ENCODE results near the gene ANXA8L1.
"Not testable (repeated sequence)": the region's sequence is repeated elsewhere in the genome, so short reads cannot be mapped to it uniquely, and the experiment has no call there.

Gene ANXA8L1

DNA sequence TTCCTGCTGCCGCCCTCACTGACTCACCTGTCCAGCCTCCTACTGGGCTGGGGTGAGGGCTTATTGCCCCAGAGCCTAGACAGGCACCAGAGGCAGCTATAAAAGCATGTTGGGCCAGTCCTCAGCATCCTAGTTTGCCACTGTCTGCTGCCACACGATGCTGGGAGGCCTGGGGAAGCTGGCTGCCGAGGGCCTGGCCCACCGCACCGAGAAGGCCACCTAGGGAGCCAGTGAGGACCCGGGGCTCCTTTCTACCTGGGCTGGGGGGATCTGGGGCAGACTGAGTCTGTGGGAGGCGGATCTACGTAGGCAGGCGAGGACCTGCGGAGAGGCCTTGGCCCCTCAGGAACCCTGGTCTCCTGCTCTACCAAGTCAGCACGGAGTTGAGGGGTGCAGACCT, 6.6 kb upstream of the ANXA8L1 start:
- whole genome bisulfite sequencing (ENCODE audit: insufficient coverage, insufficient read length): no CpG with 5 or more reads among the region's 11 CpGs
- DNase-seq (ENCODE audit: low read depth, low spot score); H3K9me3 ChIP-seq (ENCODE audit: control insufficient read depth, insufficient read depth, low read length); H3K36me3 ChIP-seq (ENCODE audit: control insufficient read depth, insufficient read depth, low read length); H3K27me3 ChIP-seq (ENCODE audit: control insufficient read depth, insufficient read depth, low read length); H3K4me3 ChIP-seq (ENCODE audit: low read length); H3K27ac ChIP-seq (ENCODE audit: low read length); H3K4me1 ChIP-seq (ENCODE audit: control insufficient read depth, insufficient read depth, low read length): not testable (repeated sequence)

DNA sequence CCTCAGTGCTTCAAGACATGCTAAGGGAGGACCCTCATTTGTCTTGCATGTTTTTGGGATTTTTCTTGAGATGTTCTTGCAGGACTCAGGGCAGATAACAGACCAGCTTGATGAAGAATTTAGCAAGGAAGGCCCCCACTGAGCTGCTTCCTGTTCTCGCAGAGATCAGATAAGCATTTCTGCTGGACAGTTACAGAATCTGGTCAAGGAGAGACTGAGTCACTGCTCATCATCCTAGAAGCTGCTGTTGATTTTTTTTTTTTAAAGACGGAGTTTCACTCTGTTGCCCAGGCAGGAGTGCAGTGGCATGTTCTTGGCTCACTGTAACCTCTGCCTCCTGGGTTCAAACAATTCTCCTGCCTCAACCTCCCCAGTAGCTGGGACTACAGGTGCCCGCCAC, 1.2 kb upstream of the ANXA8L1 start:
- no CpG with 5 or more reads among the region's 3 CpGs for WGBS (ENCODE audit: insufficient coverage, insufficient read length)
- DNase-seq (ENCODE audit: low read depth, low spot score); H3K9me3 ChIP-seq (ENCODE audit: control insufficient read depth, insufficient read depth, low read length); H3K36me3 ChIP-seq (ENCODE audit: control insufficient read depth, insufficient read depth, low read length); H3K4me1 ChIP-seq (ENCODE audit: control insufficient read depth, insufficient read depth, low read length); H3K27ac ChIP-seq (ENCODE audit: low read length); H3K27me3 ChIP-seq (ENCODE audit: control insufficient read depth, insufficient read depth, low read length); H3K4me3 ChIP-seq (ENCODE audit: low read length): not testable (repeated sequence)

GRCh38 chr10:46377022-46377421, 1.4 kb downstream of the ANXA8L1 start:
- no CpG with 5 or more reads among the region's 1 CpG for WGBS (ENCODE audit: insufficient coverage, insufficient read length)
- H3K27ac ChIP-seq (ENCODE audit: low read length); H3K36me3 ChIP-seq (ENCODE audit: control insufficient read depth, insufficient read depth, low read length); H3K4me1 ChIP-seq (ENCODE audit: control insufficient read depth, insufficient read depth, low read length); H3K9me3 ChIP-seq (ENCODE audit: control insufficient read depth, insufficient read depth, low read length); DNase-seq (ENCODE audit: low read depth, low spot score); H3K27me3 ChIP-seq (ENCODE audit: control insufficient read depth, insufficient read depth, low read length); H3K4me3 ChIP-seq (ENCODE audit: low read length): not testable (repeated sequence)

- H3K4me3 ChIP-seq (ENCODE audit: low read length): not testable (repeated sequence)
These were observed 2.1 kb downstream of the ANXA8L1 start for GRCh38 chr10:46377651-46378050.

DNA sequence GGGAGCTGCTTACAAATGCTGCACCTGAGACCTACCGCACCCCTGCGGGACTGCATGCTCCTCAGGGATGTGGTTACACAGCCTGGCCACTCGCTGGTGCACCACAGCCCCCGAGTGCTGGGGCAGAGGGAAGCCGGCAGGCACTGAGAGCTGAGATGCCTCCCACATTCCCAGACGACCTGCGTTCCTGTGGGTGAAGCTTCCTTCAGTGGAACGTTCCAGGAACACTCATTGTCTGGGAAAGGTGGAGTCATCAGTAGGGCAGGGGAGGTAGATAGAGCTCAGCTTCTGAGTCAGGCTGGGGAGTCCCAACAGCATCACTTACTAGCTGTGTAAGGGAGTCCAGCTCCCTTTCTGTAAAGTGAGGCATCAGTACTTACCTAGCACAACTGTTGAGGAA, 2.5 kb downstream of the ANXA8L1 start:
- WGBS (ENCODE audit: insufficient coverage, insufficient read length): no CpG with 5 or more reads among the region's 8 CpGs
- not testable (repeated sequence) for DNase-seq (ENCODE audit: low read depth, low spot score); H3K27ac ChIP-seq (ENCODE audit: low read length); H3K9me3 ChIP-seq (ENCODE audit: control insufficient read depth, insufficient read depth, low read length); H3K36me3 ChIP-seq (ENCODE audit: control insufficient read depth, insufficient read depth, low read length); H3K4me3 ChIP-seq (ENCODE audit: low read length); H3K27me3 ChIP-seq (ENCODE audit: control insufficient read depth, insufficient read depth, low read length); H3K4me1 ChIP-seq (ENCODE audit: control insufficient read depth, insufficient read depth, low read length)

More at GRCh38 chr10:46377651-46378050, 2.1 kb downstream of the ANXA8L1 start:
- DNase-seq (ENCODE audit: low read depth, low spot score); H3K27ac ChIP-seq (ENCODE audit: low read length); H3K4me1 ChIP-seq (ENCODE audit: control insufficient read depth, insufficient read depth, low read length); H3K36me3 ChIP-seq (ENCODE audit: control insufficient read depth, insufficient read depth, low read length); H3K27me3 ChIP-seq (ENCODE audit: control insufficient read depth, insufficient read depth, low read length); H3K9me3 ChIP-seq (ENCODE audit: control insufficient read depth, insufficient read depth, low read length): not testable (repeated sequence)
- WGBS (ENCODE audit: insufficient coverage, insufficient read length): no CpG with 5 or more reads among the region's 4 CpGs

GRCh38 chr10:46379233-46379848, 3.8 kb downstream of the ANXA8L1 start:
- H3K27ac ChIP-seq (ENCODE audit: low read length); H3K4me3 ChIP-seq (ENCODE audit: low read length); H3K9me3 ChIP-seq (ENCODE audit: control insufficient read depth, insufficient read depth, low read length); H3K27me3 ChIP-seq (ENCODE audit: control insufficient read depth, insufficient read depth, low read length); H3K36me3 ChIP-seq (ENCODE audit: control insufficient read depth, insufficient read depth, low read length); H3K4me1 ChIP-seq (ENCODE audit: control insufficient read depth, insufficient read depth, low read length); DNase-seq (ENCODE audit: low read depth, low spot score): not testable (repeated sequence)
- WGBS (ENCODE audit: insufficient coverage, insufficient read length): no CpG with 5 or more reads among the region's 5 CpGs

DNA sequence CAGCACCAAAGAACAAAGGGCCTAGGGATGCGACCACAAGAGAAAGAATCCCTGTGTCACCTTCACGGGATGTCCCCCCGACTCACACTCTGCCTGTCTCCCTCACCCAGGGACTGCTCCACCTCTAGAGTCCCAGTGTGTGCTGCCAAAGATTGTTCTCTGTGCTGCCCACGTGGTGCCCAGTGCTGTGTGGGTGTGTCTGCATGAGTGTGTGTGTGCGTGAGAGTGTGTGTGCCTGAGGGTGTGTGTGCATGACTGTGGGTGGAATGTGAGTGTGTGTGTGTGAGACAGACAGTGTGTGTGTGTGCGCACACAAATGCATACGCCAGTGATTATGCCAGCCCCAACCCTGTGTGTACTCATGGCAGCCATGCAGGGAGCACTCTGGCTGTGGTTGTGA, 10.3 kb downstream of the ANXA8L1 start:
- DNase-seq (ENCODE audit: low read depth, low spot score); H3K9me3 ChIP-seq (ENCODE audit: control insufficient read depth, insufficient read depth, low read length); H3K4me3 ChIP-seq (ENCODE audit: low read length); H3K27ac ChIP-seq (ENCODE audit: low read length); H3K27me3 ChIP-seq (ENCODE audit: control insufficient read depth, insufficient read depth, low read length); H3K4me1 ChIP-seq (ENCODE audit: control insufficient read depth, insufficient read depth, low read length); H3K36me3 ChIP-seq (ENCODE audit: control insufficient read depth, insufficient read depth, low read length): not testable (repeated sequence)
- WGBS (ENCODE audit: insufficient coverage, insufficient read length): no CpG with 5 or more reads among the region's 7 CpGs

GRCh38 chr10:46386694-46387093, 11.1 kb downstream of the ANXA8L1 start:
- not testable (repeated sequence) for H3K4me3 ChIP-seq (ENCODE audit: low read length); H3K36me3 ChIP-seq (ENCODE audit: control insufficient read depth, insufficient read depth, low read length); H3K27ac ChIP-seq (ENCODE audit: low read length); H3K9me3 ChIP-seq (ENCODE audit: control insufficient read depth, insufficient read depth, low read length); H3K4me1 ChIP-seq (ENCODE audit: control insufficient read depth, insufficient read depth, low read length); DNase-seq (ENCODE audit: low read depth, low spot score); H3K27me3 ChIP-seq (ENCODE audit: control insufficient read depth, insufficient read depth, low read length)
- no CpG with 5 or more reads among the region's 4 CpGs for WGBS (ENCODE audit: insufficient coverage, insufficient read length)

DNA sequence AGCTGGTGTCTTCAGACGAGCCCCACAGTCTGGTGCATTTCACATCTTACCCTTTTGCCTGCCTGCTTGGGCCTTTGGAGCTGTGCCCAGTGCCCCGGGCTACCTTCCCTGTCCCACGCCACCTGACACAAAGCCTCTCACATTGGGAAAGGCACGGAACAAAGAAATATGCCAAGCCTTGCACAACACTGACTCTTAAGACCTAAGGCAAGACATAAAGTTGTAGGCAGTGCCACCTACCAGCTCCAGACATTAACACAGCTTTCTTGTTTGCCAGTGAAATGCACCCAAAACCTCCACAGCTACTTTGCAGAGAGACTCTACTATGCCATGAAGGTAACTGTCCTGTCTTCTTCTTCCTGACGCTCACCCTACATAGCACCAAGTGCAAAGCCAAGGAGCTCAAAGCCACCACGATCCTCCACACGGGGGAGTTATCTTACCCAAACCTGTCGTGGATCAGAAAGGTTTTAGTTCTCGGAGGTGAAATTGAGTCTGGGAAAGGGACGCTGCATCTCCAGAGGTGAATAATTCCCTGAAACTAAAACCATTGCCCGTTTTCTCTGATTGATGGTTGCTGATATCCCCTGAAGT, 11.8 kb downstream of the ANXA8L1 start:
- not testable (repeated sequence) for H3K36me3 ChIP-seq (ENCODE audit: control insufficient read depth, insufficient read depth, low read length); DNase-seq (ENCODE audit: low read depth, low spot score); H3K9me3 ChIP-seq (ENCODE audit: control insufficient read depth, insufficient read depth, low read length); H3K27me3 ChIP-seq (ENCODE audit: control insufficient read depth, insufficient read depth, low read length); H3K4me1 ChIP-seq (ENCODE audit: control insufficient read depth, insufficient read depth, low read length); H3K4me3 ChIP-seq (ENCODE audit: low read length); H3K27ac ChIP-seq (ENCODE audit: low read length)
- WGBS (ENCODE audit: insufficient coverage, insufficient read length): no CpG with 5 or more reads among the region's 11 CpGs

GRCh38 chr10:46391422-46391821, 15.8 kb downstream of the ANXA8L1 start:
- H3K27ac ChIP-seq (ENCODE audit: low read length); H3K9me3 ChIP-seq (ENCODE audit: control insufficient read depth, insufficient read depth, low read length); DNase-seq (ENCODE audit: low read depth, low spot score); H3K4me3 ChIP-seq (ENCODE audit: low read length); H3K4me1 ChIP-seq (ENCODE audit: control insufficient read depth, insufficient read depth, low read length); H3K36me3 ChIP-seq (ENCODE audit: control insufficient read depth, insufficient read depth, low read length); H3K27me3 ChIP-seq (ENCODE audit: control insufficient read depth, insufficient read depth, low read length): not testable (repeated sequence)
- WGBS (ENCODE audit: insufficient coverage, insufficient read length): no CpG with 5 or more reads among the region's 6 CpGs
